Lung microvascular endothelial cell (primary cell): ENCODE data around the gene APLF. TPM values are rescaled to one million over a fixed set of nuclear protein-coding genes. Genes with fewer than 3 reads are reported as not detected.

Experiments
- total RNA-seq: library from RNA; depleted of rRNA; stranded (reverse); fragments of >200 nt; gene quantifications from 2 replicates; pipeline ENCODE4 v1.2.1, GENCODE V29; 2014

APLF gene
- total RNA-seq, 1 donor from 2014 or later = 13.3 TPM

Other genes starting within 250 kb of the APLF start
- gene PPP3R1, start 215.1 kb upstream of the APLF start, total RNA-seq = 15.7 and 18.3 TPM in 2 replicates
- gene CNRIP1, start 147.6 kb upstream of the APLF start, total RNA-seq = 36.9 and 39.9 TPM in 2 replicates
- gene PLEK, start 102.3 kb upstream of the APLF start, total RNA-seq = under 0.01 TPM in 2 replicates
- gene FBXO48, start 291 bp upstream of the APLF start, total RNA-seq = 0.20 and 0.22 TPM in 2 replicates
- gene PROKR1, start 176.0 kb downstream of the APLF start, total RNA-seq = not detected in 2 replicates